H1 (cell line): Measurements from ENCODE around the gene EEPD1. TPM values are rescaled to one million over a fixed set of nuclear protein-coding genes. Genes with fewer than 3 reads are reported as not detected.

Experiments
- CTCF ChIP-seq, 3 experiments: IDR thresholded peaks; 1 replicate in 2 of 3; 2 replicates in 1 of 3; pipeline versions ENCODE4 v1.5.1 to v1.6.1; 2011; ENCODE audit warnings: low read length in 3 of 3, mild to moderate bottlenecking in 3 of 3, inconsistent platforms in 2 of 3, low read depth in 1 of 3, moderate library complexity in 1 of 3; ENCODE audit not compliant: insufficient read depth in 1 of 3; ENCODE audit errors: control extremely low read depth in 1 of 3
- TAF7 ChIP-seq: optimal IDR thresholded peaks from 2 replicates; pipeline ENCODE3; 2011; ENCODE audit warnings: low read depth, mild to moderate bottlenecking, inconsistent platforms, low read length, moderate library complexity, borderline replicate concordance
- YY1 ChIP-seq: IDR thresholded peaks from 2 replicates; pipeline ENCODE4 v1.6.1; 2011; ENCODE audit warnings: low read depth, mild to moderate bottlenecking, low read length
- polyA plus RNA-seq, 7 experiments: library from polyadenylated mRNA; depleted of rRNA in 3 of 7; stranded (reverse) in 5 of 7; unstranded in 2 of 7; fragments of >200 nt in 5 of 7; fragments of 200-250 nt in 2 of 7; gene quantifications; 1 replicate in 5 of 7; 2 replicates in 1 of 7; 4 replicates in 1 of 7; pipeline versions ENCODE4 v1.2.1 to v1.2.3, GENCODE V29; 2011 to 2013; ENCODE audit warnings: missing spikeins in 2 of 7, mixed read lengths in 2 of 7
- total RNA-seq: library from RNA; stranded (reverse); fragmentation: NEBNext Ultra II Directional; extraction: Animal tissue kit (Norgen Biotek cat#: 25700); gene quantifications from 2 replicates; pipeline ENCODE4 v1.2.1, GENCODE V29; 2021

The EEPD1 gene
- total and polyA plus RNA-seq, 2 of the 8 experiments (the other 6 are each of a cell fraction or from before 2014, with no cell fraction given) = 3.1 to 7.8 TPM

GRCh38 chr7:36208997-36209813 lies 56.2 kb downstream of the EEPD1 start (continued):
- TF ChIP-seq TAF7 (no peak), YY1 (no peak), CTCF (IDR thresholded peaks at IDR 0.05; ENCODE audit: control extremely low read depth in 1 of 3, insufficient read depth in 1 of 3, low read depth in 1 of 3, low read length in 3 of 3) (no peak)
